ENCODE measurements around the gene GLUL.

Gene GLUL

GRCh38 chr1:182387566-182387965 lies 4.0 kb downstream of the GLUL start:
- DNase-seq (ENCODE audit: low read depth): no peak
- no peak for TF ChIP-seq CTCF (conservative IDR thresholded peaks at IDR 0.05; ENCODE audit: low read depth, low read length)
- peak overlapping the region; percentile 94 for H3K4me3 ChIP-seq (ENCODE audit: low read length)

- no peak for TF ChIP-seq CTCF (conservative IDR thresholded peaks at IDR 0.05; ENCODE audit: low read depth, low read length)
- no peak for DNase-seq (ENCODE audit: low read depth)
- no peak overlapping the region for H3K4me3 ChIP-seq (ENCODE audit: low read length)
Observed at GRCh38 chr1:182386980-182387379, 4.6 kb downstream of the GLUL start.

GRCh38 chr1:182385885-182386853 lies 5.4 kb downstream of the GLUL start:
- no peak for DNase-seq (ENCODE audit: low read depth)
- H3K4me3 ChIP-seq (ENCODE audit: low read length): no peak overlapping the region
- TF ChIP-seq CTCF (conservative IDR thresholded peaks at IDR 0.05; ENCODE audit: low read depth, low read length): no peak

- no peak for TF ChIP-seq CTCF (conservative IDR thresholded peaks at IDR 0.05; ENCODE audit: low read depth, low read length)
- no peak for DNase-seq (ENCODE audit: low read depth)
- H3K4me3 ChIP-seq (ENCODE audit: low read length): no peak overlapping the region
Observed at GRCh38 chr1:182384387-182384960, 7.1 kb downstream of the GLUL start.

GRCh38 chr1:182383934-182384333 lies 7.7 kb downstream of the GLUL start:
- no peak overlapping the region for H3K4me3 ChIP-seq (ENCODE audit: low read length)
- no peak for DNase-seq (ENCODE audit: low read depth)
- TF ChIP-seq CTCF (conservative IDR thresholded peaks at IDR 0.05; ENCODE audit: low read depth, low read length): no peak

- no peak for DNase-seq (ENCODE audit: low read depth)
- no peak for TF ChIP-seq CTCF (conservative IDR thresholded peaks at IDR 0.05; ENCODE audit: low read depth, low read length)
- no peak overlapping the region for H3K4me3 ChIP-seq (ENCODE audit: low read length)
Observed at GRCh38 chr1:182383037-182383661, 8.4 kb downstream of the GLUL start.
